ENCODE results near the gene DCP1A. TPM values are rescaled to one million over a fixed set of nuclear protein-coding genes. Genes with fewer than 3 reads are reported as not detected.

The DCP1A gene
- total and polyA plus RNA-seq, 2 donors (not counting 3 experiments of a cell fraction or from before 2014, with no cell fraction given) = 32.3 to 38.0 TPM

GRCh38 chr3:53353202-53353601, 5.9 kb upstream of the DCP1A start:
- Histone ChIP-seq H3K9me1 (replicated peaks; ENCODE audit: control insufficient read depth, extremely low read depth, insufficient read depth, low read length) (no peaks in the 10 kb centered on the region), H3K27ac (ENCODE audit: insufficient read depth, low read depth, low read length) (no peak overlapping the region), H3K9me3 (replicated peaks; ENCODE audit: control insufficient read depth, insufficient read depth, low read length) (no peaks in the 10 kb centered on the region), H3K4me3 (replicated peaks in 1 of 3; ENCODE audit: insufficient read depth in 1 of 3, low read depth in 1 of 3, low read length in 3 of 3) (no peak overlapping the region), H3K79me2 (ENCODE audit: control insufficient read depth, insufficient read depth, low read length) (no peaks in the 10 kb centered on the region), H2AFZ (ENCODE audit: low read depth, low read length) (peak overlapping the region; percentile 29), H4K20me1 (replicated peaks; ENCODE audit: control insufficient read depth, extremely low read depth, insufficient read depth, low read length) (no peaks in the 10 kb centered on the region), H3K4me2 (ENCODE audit: insufficient read depth, low read length) (no peak overlapping the region), H3K36me3 (ENCODE audit: control insufficient read depth in 2 of 2, extremely low read depth in 1 of 2, insufficient read depth in 2 of 2, low read length in 2 of 2) (no peaks in the 10 kb centered on the region), H3K27me3 (ENCODE audit: control insufficient read depth in 2 of 2, insufficient read depth in 2 of 2, low read length in 2 of 2) (no peaks in the 10 kb centered on the region), H3K4me1 (ENCODE audit: control insufficient read depth, extremely low read depth, insufficient read depth, low read length) (peaks cover 33% of the 10 kb centered on the region), H3K9ac (replicated peaks; ENCODE audit: extremely low read depth, insufficient read depth, low read length) (no peak overlapping the region)
- no TSS peak for BruUV-seq (replicated peaks)
- intact Hi-C loops (cut with micrococcal nuclease) (no loop called here), dilution Hi-C loops (cut with MboI; ENCODE audit: extremely low pct_ligation_motif_present, low sequenced_read_pairs) (no loop called here)
- CTCF ChIA-PET = no interaction called here
- POLR2A ChIA-PET = no interaction called here
- TF ChIP-seq CTCF (IDR thresholded peaks at IDR 0.05; ENCODE audit: extremely low read depth in 1 of 2, insufficient read depth in 1 of 2, low read depth in 1 of 2, low read length in 2 of 2) (no peak), POLR2AphosphoS5 (IDR thresholded peaks at IDR 0.05; ENCODE audit: insufficient read depth, low read depth, low read length) (no peak), JUN (IDR thresholded peaks at IDR 0.05; ENCODE audit: borderline replicate concordance, insufficient read depth, insufficient read length, low read depth) (no peak), FOS (IDR thresholded peaks at IDR 0.05; ENCODE audit: borderline replicate concordance, insufficient read depth, low read length) (no peak), MYC (IDR thresholded peaks at IDR 0.05; ENCODE audit: low read depth, low read length) (no peak), POLR2A (IDR thresholded peaks at IDR 0.05; ENCODE audit: low read depth, low read length) (no peak), MAX (IDR thresholded peaks at IDR 0.05; ENCODE audit: insufficient read depth, insufficient read length) (no peak), EZH2 (IDR thresholded peaks at IDR 0.05; ENCODE audit: borderline replicate concordance, low read depth, low read length, severe bottlenecking) (no peak), GATA2 (IDR thresholded peaks at IDR 0.05; ENCODE audit: insufficient read depth, insufficient read length, low read depth, low read length) (no peak)
- no peak for DNase-seq (ENCODE audit: low read depth, low spot score)
- FAIRE-seq = no peak

All from endothelial cell of umbilical vein (primary cell).